Activated naive CD4-positive, alpha-beta T cell treated with anti-CD3 and anti-CD28 coated beads, Interleukin-2, amount 50 U/mL, for 72 hours (primary cell): Measurements from ENCODE around the gene ADAMTS3. TPM values are rescaled to one million over a fixed set of nuclear protein-coding genes. Genes with fewer than 3 reads are reported as not detected.

Experiments used
- ATAC-seq, 2 donors: fragments of 150-1000 bp; cut with Tn5 transposase; 2 replicates each; pipeline ENCODE4 v1.10.0; 2021; ENCODE audit warnings: mild to moderate bottlenecking in 2 of 2, moderate library complexity in 2 of 2
- DNase-seq, 2 donors: peaks; one replicate each; pipeline ENCODE4 v3.0.0; 2021 to 2022; ENCODE audit warnings: low spot score in 2 of 2
- H3K27ac Mint-ChIP-seq, 2 donors: one replicate each; pipeline ENCODE4 v1.8.0; 2022; ENCODE audit warnings: mild to moderate bottlenecking in 2 of 2, mixed read lengths in 2 of 2
- H3K36me3 Mint-ChIP-seq, 2 donors: one replicate each; pipeline ENCODE4 v1.8.0; 2022; ENCODE audit warnings: mixed read lengths in 2 of 2
- H3K9me3 Mint-ChIP-seq, 2 donors: one replicate each; pipeline ENCODE4 v1.8.0; 2022; ENCODE audit warnings: mixed read lengths in 2 of 2
- total RNA-seq, 2 donors: library from RNA; stranded (reverse); gene quantifications; one replicate each; pipeline ENCODE4 v1.2.3, GENCODE V29; 2022

The ADAMTS3 gene
- total RNA-seq, 2 donors from 2014 or later, result not detected

GRCh38 chr4:72239487-72240116 is 329.4 kb downstream of the ADAMTS3 start:
- no peak for DNase-seq
- ATAC-seq, result no peak
- Mint-ChIP-seq H3K36me3 (peaks cover 0 to 8% of the 10 kb centered on the region in 2 donors), H3K9me3 (peaks cover 10% of the 10 kb centered on the region in 2 donors), H3K27ac (no peak overlapping the region)
